ENCODE results near the gene MYO1D. TPM values are rescaled to one million over a fixed set of nuclear protein-coding genes. Genes with fewer than 3 reads are reported as not detected.

Gene MYO1D
- total and polyA plus RNA-seq, 4 donors = 4.5 to 22.9 (median 13.3) TPM

GRCh38 chr17:32875923-32876416, 954 bp downstream of the MYO1D start:
- no peaks in the 10 kb centered on the region for H3K9me3 ChIP-seq (ENCODE audit: control insufficient read depth in 4 of 4, low read length in 3 of 4)
- no peaks in the 10 kb centered on the region for H3K36me3 ChIP-seq (ENCODE audit: control insufficient read depth in 4 of 4, insufficient read depth in 3 of 4, low read depth in 1 of 4, low read length in 3 of 4)
- no peak for DNase-seq (ENCODE audit: low spot score)
- peak overlapping the region; percentile 57 to 100 (median 81) for H3K4me3 ChIP-seq (ENCODE audit: low read depth in 1 of 3, low read length in 3 of 3)
- H3K4me1 ChIP-seq (ENCODE audit: control insufficient read depth in 4 of 4, insufficient read depth in 4 of 4, low read length in 3 of 4) = peaks cover 2 to 16% (median 7%) of the 10 kb centered on the region in 4 donors
- TF ChIP-seq RXRA (IDR thresholded peaks at IDR 0.05) (no peak), SP1 (IDR thresholded peaks at IDR 0.05) (no peak), FOXA1 (IDR thresholded peaks at IDR 0.05) (no peak), GABPA (IDR thresholded peaks at IDR 0.05 in 1 of 2, conservative IDR thresholded peaks at IDR 0.05 in 1 of 2) (no peak), RAD21 (IDR thresholded peaks at IDR 0.05) (no peak)
- no peaks in the 10 kb centered on the region for H3K27me3 ChIP-seq (ENCODE audit: control insufficient read depth in 4 of 4, insufficient read depth in 4 of 4, low read length in 3 of 4)
- H3K27ac ChIP-seq (ENCODE audit: low read depth in 1 of 2, low read length in 2 of 2) = peak overlapping the region; percentile 70 to 77
- 9% methylated on average over 15 of the region's 15 CpGs for WGBS
- H3K9ac ChIP-seq (ENCODE audit: low read depth in 1 of 2, low read length in 2 of 2) = peak overlapping the region; percentile 56 to 76

- DNase-seq (ENCODE audit: low spot score) = no peak
Measured at GRCh38 chr17:32875230-32875917, 1.6 kb downstream of the MYO1D start.

More at GRCh38 chr17:32875230-32875917, 1.6 kb downstream of the MYO1D start:
- Histone ChIP-seq H3K36me3 (ENCODE audit: control insufficient read depth in 4 of 4, insufficient read depth in 3 of 4, low read depth in 1 of 4, low read length in 3 of 4) (no peaks in the 10 kb centered on the region), H3K27me3 (ENCODE audit: control insufficient read depth in 4 of 4, insufficient read depth in 4 of 4, low read length in 3 of 4) (no peaks in the 10 kb centered on the region), H3K4me3 (ENCODE audit: low read depth in 1 of 3, low read length in 3 of 3) (no peak overlapping the region), H3K9ac (ENCODE audit: low read depth in 1 of 2, low read length in 2 of 2) (peak overlapping the region in 1 of 2 donors; percentile 76), H3K4me1 (ENCODE audit: control insufficient read depth in 4 of 4, insufficient read depth in 4 of 4, low read length in 3 of 4) (peaks cover 3 to 16% (median 10%) of the 10 kb centered on the region in 4 donors), H3K9me3 (ENCODE audit: control insufficient read depth in 4 of 4, low read length in 3 of 4) (no peaks in the 10 kb centered on the region), H3K27ac (ENCODE audit: low read depth in 1 of 2, low read length in 2 of 2) (no peak overlapping the region)
- no peak for TF ChIP-seq NR2F2 (IDR thresholded peaks at IDR 0.05)
- TF ChIP-seq TAF1 (conservative IDR thresholded peaks at IDR 0.05) = no peak
- TF ChIP-seq FOXA1 (IDR thresholded peaks at IDR 0.05) = no peak
- TF ChIP-seq FOXA2 (IDR thresholded peaks at IDR 0.05) = no peak
- TF ChIP-seq HNF4A (conservative IDR thresholded peaks at IDR 0.05) = no peak
- no peak for TF ChIP-seq REST (IDR thresholded peaks at IDR 0.05)
- TF ChIP-seq ZBTB33 (IDR thresholded peaks at IDR 0.05) = no peak
- TF ChIP-seq MAX (IDR thresholded peaks at IDR 0.05) = no peak
- no peak for TF ChIP-seq HNF4G (IDR thresholded peaks at IDR 0.05)
- TF ChIP-seq CTCF (IDR thresholded peaks at IDR 0.05; ENCODE audit: low read depth, low read length, missing input control) = no peak
- TF ChIP-seq YY1 (IDR thresholded peaks at IDR 0.05) = no peak
- no peak for TF ChIP-seq GABPA (IDR thresholded peaks at IDR 0.05 in 1 of 2, conservative IDR thresholded peaks at IDR 0.05 in 1 of 2)
- TF ChIP-seq RXRA (IDR thresholded peaks at IDR 0.05) = no peak
- no peak for TF ChIP-seq ATF3 (IDR thresholded peaks at IDR 0.05)
- TF ChIP-seq SP1 (IDR thresholded peaks at IDR 0.05) = no peak
- no peak for TF ChIP-seq JUND (IDR thresholded peaks at IDR 0.05)
- WGBS = 77% methylated on average over 2 of the region's 2 CpGs

Data from liver (tissue), 9 donors.